Measurements from ENCODE around the gene NUDT5.
A peak's percentile ranks its signal among the peaks of the same experiment; 100 is the strongest.

NUDT5 gene

DNA sequence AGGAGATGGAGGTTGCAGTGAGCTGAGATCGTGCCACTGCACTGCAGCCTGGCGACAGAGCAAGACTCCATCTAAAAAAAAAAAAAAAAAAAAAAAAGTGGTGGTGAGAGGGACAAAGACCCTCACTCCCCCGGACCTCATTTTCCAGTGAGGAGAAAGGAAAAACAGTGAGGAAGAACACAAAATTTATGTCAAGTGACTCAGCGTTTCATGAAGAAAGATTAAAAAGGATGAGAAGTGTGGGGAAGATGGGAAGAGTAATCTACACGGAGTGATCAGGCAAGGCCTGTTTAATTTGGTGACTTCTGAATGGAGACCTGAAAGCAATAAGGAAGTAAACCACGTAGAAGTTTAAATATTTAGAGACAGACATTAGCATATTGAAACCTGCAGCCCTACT, 7.0 kb downstream of the NUDT5 start:
- DNase-seq (ENCODE audit: extremely low spot score): no peak
- POLR2A ChIA-PET: no interaction called here
- CTCF ChIA-PET: no interaction called here
- TF ChIP-seq, protein P1, sequence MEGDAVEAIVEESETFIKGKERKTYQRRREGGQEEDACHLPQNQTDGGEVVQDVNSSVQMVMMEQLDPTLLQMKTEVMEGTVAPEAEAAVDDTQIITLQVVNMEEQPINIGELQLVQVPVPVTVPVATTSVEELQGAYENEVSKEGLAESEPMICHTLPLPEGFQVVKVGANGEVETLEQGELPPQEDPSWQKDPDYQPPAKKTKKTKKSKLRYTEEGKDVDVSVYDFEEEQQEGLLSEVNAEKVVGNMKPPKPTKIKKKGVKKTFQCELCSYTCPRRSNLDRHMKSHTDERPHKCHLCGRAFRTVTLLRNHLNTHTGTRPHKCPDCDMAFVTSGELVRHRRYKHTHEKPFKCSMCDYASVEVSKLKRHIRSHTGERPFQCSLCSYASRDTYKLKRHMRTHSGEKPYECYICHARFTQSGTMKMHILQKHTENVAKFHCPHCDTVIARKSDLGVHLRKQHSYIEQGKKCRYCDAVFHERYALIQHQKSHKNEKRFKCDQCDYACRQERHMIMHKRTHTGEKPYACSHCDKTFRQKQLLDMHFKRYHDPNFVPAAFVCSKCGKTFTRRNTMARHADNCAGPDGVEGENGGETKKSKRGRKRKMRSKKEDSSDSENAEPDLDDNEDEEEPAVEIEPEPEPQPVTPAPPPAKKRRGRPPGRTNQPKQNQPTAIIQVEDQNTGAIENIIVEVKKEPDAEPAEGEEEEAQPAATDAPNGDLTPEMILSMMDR (IDR thresholded peaks at IDR 0.05; ENCODE audit: control extremely low read depth, extremely low read depth, low read depth, missing control alignments): no peak

GRCh38 chr10:12187321-12187905, 8.3 kb downstream of the NUDT5 start:
- CTCF ChIA-PET: no interaction called here
- TF ChIP-seq, protein P1 (IDR thresholded peaks at IDR 0.05; ENCODE audit: control extremely low read depth, extremely low read depth, low read depth, missing control alignments): no peak
- POLR2A ChIA-PET: interaction anchor here (0.7 kb wide), 1 partner anchor 13 kb away, joined by 3 read pairs; no protein-coding TSS in a partner anchor
- DNase-seq (ENCODE audit: extremely low spot score): no peak

- no peak for DNase-seq (ENCODE audit: extremely low spot score)
- ChIA-PET CTCF (interaction anchor here (0.9 kb wide), 1 partner anchor 14 kb away, joined by 3 read pairs; no protein-coding TSS in a partner anchor), POLR2A (interaction anchor here (0.6 kb wide), 1 partner anchor 9 kb away, joined by 3 read pairs; the partner anchor contains the start of genes CDC123 and NUDT5)
- TF ChIP-seq, protein P1 (IDR thresholded peaks at IDR 0.05; ENCODE audit: control extremely low read depth, extremely low read depth, low read depth, missing control alignments): no peak
Measured at GRCh38 chr10:12186323-12186722, 9.4 kb downstream of the NUDT5 start.

DNA sequence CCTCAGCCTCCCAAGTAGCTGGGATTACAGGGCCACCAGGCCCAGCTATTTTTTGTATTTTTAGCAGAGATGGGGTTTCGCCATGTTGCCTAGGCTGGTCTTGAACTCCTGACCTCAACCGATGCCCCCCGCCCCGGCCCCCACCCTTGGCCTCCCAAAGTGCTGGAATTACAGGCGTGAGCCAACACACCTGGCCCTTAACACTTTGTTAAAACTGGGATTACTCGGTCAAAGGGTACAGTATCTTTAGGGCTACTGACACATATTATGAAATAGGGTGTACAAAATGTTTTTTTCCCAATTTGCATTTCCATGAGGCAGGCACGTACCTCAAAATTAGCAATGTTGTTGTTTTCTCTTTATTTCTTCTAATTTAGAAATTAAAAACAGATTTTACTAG, 11.5 kb downstream of the NUDT5 start:
- TF ChIP-seq, protein P1 (IDR thresholded peaks at IDR 0.05; ENCODE audit: control extremely low read depth, extremely low read depth, low read depth, missing control alignments): no peak
- CTCF ChIA-PET: interaction anchor here (1.2 kb wide), 1 partner anchor 9 kb away, joined by 3 read pairs; no protein-coding TSS in a partner anchor
- no peak for DNase-seq (ENCODE audit: extremely low spot score)

DNA sequence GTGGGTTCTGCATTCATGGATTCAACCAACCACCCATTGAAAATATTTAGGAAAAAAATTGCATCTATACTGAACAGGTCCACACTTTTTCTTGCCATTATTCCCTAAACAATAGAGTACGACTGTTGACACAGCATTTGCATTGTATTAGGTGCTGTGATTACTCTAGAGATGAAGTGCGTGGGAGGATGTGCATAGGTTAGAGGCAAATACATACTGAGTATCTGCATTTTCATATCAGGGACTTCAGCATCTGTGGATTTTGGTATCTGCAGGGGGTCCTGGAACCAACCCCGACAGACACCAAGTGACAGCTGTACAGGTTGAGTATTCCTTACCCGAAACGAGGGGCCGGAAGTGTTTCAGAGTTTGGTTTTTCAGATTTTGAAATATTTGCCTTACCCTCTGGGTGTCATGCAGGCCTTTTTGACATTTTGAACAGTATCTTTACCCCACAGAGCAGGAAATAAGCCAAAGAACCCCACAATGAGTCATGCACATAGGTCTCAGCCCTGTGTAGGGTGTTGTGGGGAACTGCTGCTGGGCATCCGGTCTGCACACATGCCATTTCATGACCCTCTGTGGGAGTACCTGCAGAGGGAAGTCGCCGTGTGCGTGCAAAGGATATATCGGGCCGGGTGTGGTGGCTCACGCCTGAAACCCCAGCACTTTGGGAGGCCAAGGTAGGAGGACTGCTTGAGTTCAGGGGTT, 14.5 kb downstream of the NUDT5 start:
- POLR2A ChIA-PET: no interaction called here
- TF ChIP-seq, protein P1 (IDR thresholded peaks at IDR 0.05; ENCODE audit: control extremely low read depth, extremely low read depth, low read depth, missing control alignments): no peak
- CTCF ChIA-PET: interaction anchor here (1.3 to 1.9 kb wide), 4 partner anchors 12 to 20 kb away, joined by 4 to 5 read pairs (median 4); no protein-coding TSS in a partner anchor
- DNase-seq (ENCODE audit: extremely low spot score): peak; percentile 43

More for the DNA sequence above, 11.5 kb downstream of the NUDT5 start:
- POLR2A ChIA-PET: no interaction called here

DNA sequence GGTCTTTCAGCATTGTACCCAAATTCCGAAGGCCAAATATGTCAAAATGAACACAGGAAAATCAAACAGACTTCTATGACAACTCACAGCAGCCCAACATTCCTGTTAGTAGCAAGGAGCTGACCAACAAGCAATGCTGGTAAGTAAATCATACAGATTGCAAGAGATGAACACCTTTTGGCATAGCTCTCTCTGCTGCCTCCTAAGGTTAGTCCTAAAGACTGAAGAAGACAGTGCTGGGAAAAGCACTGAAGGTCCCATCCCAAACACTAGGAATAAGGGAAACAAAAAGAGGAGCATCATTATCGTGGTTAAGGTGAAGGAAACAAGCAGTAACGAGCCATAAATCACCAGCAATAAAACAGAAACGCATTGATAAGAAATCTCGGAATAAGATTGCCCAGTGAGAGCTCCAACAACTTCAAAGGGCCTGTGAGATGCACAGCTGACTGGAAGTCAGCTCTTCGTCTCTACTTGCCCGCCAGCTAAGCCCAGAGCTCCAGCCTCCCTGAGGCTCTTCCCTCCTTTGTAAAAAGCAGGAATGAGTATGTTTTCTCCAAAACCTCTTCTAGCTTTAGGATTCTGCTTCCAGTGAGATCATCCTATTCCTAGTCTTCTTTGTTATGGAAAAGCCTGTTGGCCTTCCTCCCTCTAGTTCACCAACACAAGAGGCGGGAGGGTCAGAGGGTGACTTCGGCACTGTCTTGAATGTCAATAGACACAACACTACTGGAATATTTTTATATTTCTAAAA, 15.3 kb downstream of the NUDT5 start:
- TF ChIP-seq, protein P1 (IDR thresholded peaks at IDR 0.05; ENCODE audit: control extremely low read depth, extremely low read depth, low read depth, missing control alignments): no peak
- POLR2A ChIA-PET: no interaction called here
- no peak for DNase-seq (ENCODE audit: extremely low spot score)
- CTCF ChIA-PET: interaction anchor here (1.0 to 1.9 kb wide), 4 partner anchors 11 to 19 kb away, joined by 4 to 5 read pairs (median 4); partner anchors contain the start of genes CDC123 and NUDT5

Data from GM10248 (cell line).